Hepatocyte (in vitro differentiated cells): ENCODE results near the gene ZSCAN10. TPM values are rescaled to one million over a fixed set of nuclear protein-coding genes. Genes with fewer than 3 reads are reported as not detected.

ENCODE experiments used
- DNase-seq: peaks from one replicate; pipeline ENCODE4 v3.0.0-alpha.2; 2016; ENCODE audit warnings: low spot score
- H2AFZ ChIP-seq: fragments of 200-600 bp; sonication (generic); 2 replicates; pipeline ENCODE4 v1.6.0; 2016; ENCODE audit warnings: antibody characterized with exemption, mild to moderate bottlenecking
- H3K27ac ChIP-seq: fragments of 200-600 bp; sonication (generic); 2 replicates; pipeline ENCODE4 v1.5.1; 2016; ENCODE audit warnings: mild to moderate bottlenecking
- H3K27me3 ChIP-seq: fragments of 200-600 bp; sonication (generic); 2 replicates; pipeline ENCODE4 v1.6.1; 2016
- H3K36me3 ChIP-seq: fragments of 200-600 bp; sonication (generic); replicated peaks from 2 replicates; pipeline ENCODE4 v1.5.1; 2016; ENCODE audit warnings: low read depth; ENCODE audit not compliant: insufficient read depth
- H3K4me1 ChIP-seq: fragments of 200-600 bp; sonication (generic); 2 replicates; pipeline ENCODE4 v1.5.1; 2016; ENCODE audit warnings: mild to moderate bottlenecking, moderate library complexity; ENCODE audit not compliant: insufficient read depth
- H3K4me2 ChIP-seq: fragments of 200-600 bp; sonication (generic); 2 replicates; pipeline ENCODE4 v1.6.0; 2016
- H3K4me3 ChIP-seq: fragments of 200-600 bp; sonication (generic); 2 replicates; pipeline ENCODE4 v1.5.1; 2016; ENCODE audit warnings: mild to moderate bottlenecking
- H3K79me2 ChIP-seq: fragments of 200-600 bp; sonication (generic); 2 replicates; pipeline ENCODE4 v1.6.0; 2017; ENCODE audit warnings: mild to moderate bottlenecking
- H3K9me2 ChIP-seq: fragments of 200-600 bp; sonication (generic); replicated peaks from 2 replicates; pipeline ENCODE4 v1.6.0; 2017; ENCODE audit warnings: mild to moderate bottlenecking; ENCODE audit not compliant: insufficient read depth
- H3K9me3 ChIP-seq: fragments of 200-600 bp; sonication (generic); 2 replicates; pipeline ENCODE4 v1.5.1; 2016; ENCODE audit warnings: low read depth, mild to moderate bottlenecking
- H4K20me1 ChIP-seq: fragments of 200-600 bp; sonication (generic); 2 replicates; pipeline ENCODE4 v1.6.0; 2016; ENCODE audit warnings: mild to moderate bottlenecking; ENCODE audit not compliant: insufficient read depth, poor library complexity, severe bottlenecking
- CTCF ChIP-seq: fragments of 200-600 bp; sonication (generic); IDR thresholded peaks from 2 replicates; pipeline ENCODE4 v1.5.1; 2016; ENCODE audit warnings: antibody characterized with exemption, mild to moderate bottlenecking; ENCODE audit not compliant: poor library complexity
- EZH2 ChIP-seq: fragments of 200-600 bp; sonication (generic); IDR thresholded peaks from 2 replicates; pipeline ENCODE4 v1.6.1; 2016; ENCODE audit warnings: antibody characterized with exemption, mild to moderate bottlenecking, borderline replicate concordance
- EZH2phosphoT487 ChIP-seq: fragments of 200-600 bp; sonication (generic); IDR thresholded peaks from one replicate; pipeline ENCODE4 v1.6.1; 2018; ENCODE audit warnings: antibody characterized with exemption, mild to moderate bottlenecking, low read depth, moderate library complexity; ENCODE audit not compliant: unreplicated experiment, severe bottlenecking
- WGBS: methylation state at CpG from one replicate; pipeline ENCODE4 v1.1.6; 2016; ENCODE audit warnings: low lambda C conversion rate; ENCODE audit errors: missing lambda C conversion rate; 5-methylcytosine and 5-hydroxymethylcytosine counted together
- polyA plus RNA-seq: library from polyadenylated mRNA; unstranded; fragments of >200 nt; fragmentation: Nextera tagmentation; extraction: Ambion mirVana; gene quantifications from 2 replicates; pipeline ENCODE4 v1.2.1, GENCODE V29; 2016
- total RNA-seq: library from RNA; depleted of rRNA; stranded (reverse); fragments of >200 nt; gene quantifications from 2 replicates; pipeline ENCODE4 v1.2.3, GENCODE V29; 2014

The ZSCAN10 gene
- total and polyA plus RNA-seq, 2 experiments from 2014 or later = not detected

- 2% methylated on average over 59 of the region's 74 CpGs for WGBS
- H4K20me1 ChIP-seq = no peaks in the 10 kb centered on the region
- H3K9me2 ChIP-seq = no peaks in the 10 kb centered on the region
- H2AFZ ChIP-seq = peak overlapping the region; percentile 95
- TF ChIP-seq EZH2 (no peak), EZH2phosphoT487 (no peak), CTCF (no peak)
- peak overlapping the region; percentile 92 for H3K4me2 ChIP-seq
- H3K9me3 ChIP-seq = no peaks in the 10 kb centered on the region
- H3K36me3 ChIP-seq = no peaks in the 10 kb centered on the region
- peak overlapping the region; percentile 46 for H3K4me3 ChIP-seq
- H3K27ac ChIP-seq = peak overlapping the region; percentile 73
- peak; percentile 96 for DNase-seq
- no peaks in the 10 kb centered on the region for H3K27me3 ChIP-seq
- H3K4me1 ChIP-seq = no peaks in the 10 kb centered on the region
- H3K79me2 ChIP-seq = no peaks in the 10 kb centered on the region
Observed at GRCh38 chr16:3106205-3106928, 7.3 kb upstream of the ZSCAN10 start.

DNA sequence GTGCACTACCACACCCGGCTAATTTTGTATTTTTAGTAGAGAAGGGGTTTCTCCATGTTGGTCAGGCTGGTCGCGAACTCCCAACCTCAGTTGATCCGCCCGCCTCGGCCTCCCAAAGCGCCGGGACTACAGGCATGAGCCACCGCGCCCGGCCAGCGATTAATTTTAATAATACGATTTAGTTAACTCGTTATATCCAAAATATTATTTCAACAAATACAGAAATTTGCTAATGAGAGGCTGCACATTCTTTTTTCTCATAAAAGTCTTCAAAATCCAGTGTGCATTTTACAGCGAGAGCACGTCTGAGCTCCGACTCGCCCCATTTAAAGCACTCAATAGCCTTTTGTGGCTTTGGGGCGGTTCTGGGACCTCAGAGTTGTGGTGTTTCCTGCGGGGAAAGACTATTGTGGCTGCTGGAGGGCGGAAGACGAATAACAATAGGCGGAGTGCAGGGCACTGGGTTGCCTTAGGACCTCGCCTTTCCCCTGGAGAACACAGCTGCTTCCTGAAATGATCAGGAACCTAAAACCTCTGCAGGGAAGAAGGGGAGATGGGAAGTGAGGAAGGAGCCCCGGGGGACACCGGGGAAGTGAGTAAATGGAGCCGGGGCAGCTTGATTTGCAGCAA lies 2.9 kb upstream of the ZSCAN10 start:
- Histone ChIP-seq H3K79me2 (no peaks in the 10 kb centered on the region), H3K9me3 (no peaks in the 10 kb centered on the region), H3K9me2 (no peaks in the 10 kb centered on the region), H3K4me3 (no peak overlapping the region), H3K36me3 (no peaks in the 10 kb centered on the region), H4K20me1 (no peaks in the 10 kb centered on the region), H3K27me3 (peaks cover 10% of the 10 kb centered on the region), H3K27ac (no peak overlapping the region), H2AFZ (no peak overlapping the region), H3K4me1 (peaks cover 4% of the 10 kb centered on the region), H3K4me2 (no peak overlapping the region)
- TF ChIP-seq EZH2 (no peak), EZH2phosphoT487 (no peak), CTCF (no peak)
- WGBS = 39% methylated on average over 27 of the region's 27 CpGs
- DNase-seq = no peak

- TF ChIP-seq EZH2 (no peak), EZH2phosphoT487 (no peak), CTCF (peak; percentile 53)
- H3K79me2 ChIP-seq = no peaks in the 10 kb centered on the region
- H3K9me2 ChIP-seq = no peaks in the 10 kb centered on the region
- H3K4me2 ChIP-seq = no peak overlapping the region
- no peaks in the 10 kb centered on the region for H3K9me3 ChIP-seq
- H3K4me3 ChIP-seq = no peak overlapping the region
- no peak overlapping the region for H3K27ac ChIP-seq
- peaks cover 10% of the 10 kb centered on the region for H3K27me3 ChIP-seq
- H3K4me1 ChIP-seq = peaks cover 4% of the 10 kb centered on the region
- 61% methylated on average over 29 of the region's 29 CpGs for WGBS
- H2AFZ ChIP-seq = no peak overlapping the region
- no peaks in the 10 kb centered on the region for H4K20me1 ChIP-seq
- DNase-seq = peak; percentile 68
- H3K36me3 ChIP-seq = no peaks in the 10 kb centered on the region
Observed at GRCh38 chr16:3101018-3101840, 2.1 kb upstream of the ZSCAN10 start.
